HG03378 (cell line): ENCODE results near the gene PPP1R13L.
"Not testable (repeated sequence)": the region's sequence is repeated elsewhere in the genome, so short reads cannot be mapped to it uniquely, and the experiment has no call there.

Experiments
- ATAC-seq: cut with Tn5 transposase; IDR thresholded peaks from one replicate; pipeline ENCODE4 v1.9.1; 2021; ENCODE audit warnings: mild to moderate bottlenecking, moderate library complexity; ENCODE audit not compliant: unreplicated experiment

The PPP1R13L gene

GRCh38 chr19:45431008-45431407, 26.1 kb upstream of the PPP1R13L start:
- not testable (repeated sequence) for ATAC-seq

GRCh38 chr19:45429896-45430295, 25.0 kb upstream of the PPP1R13L start:
- ATAC-seq, result not testable (repeated sequence)

GRCh38 chr19:45428384-45429231, 23.7 kb upstream of the PPP1R13L start:
- ATAC-seq, result no peak

DNA sequence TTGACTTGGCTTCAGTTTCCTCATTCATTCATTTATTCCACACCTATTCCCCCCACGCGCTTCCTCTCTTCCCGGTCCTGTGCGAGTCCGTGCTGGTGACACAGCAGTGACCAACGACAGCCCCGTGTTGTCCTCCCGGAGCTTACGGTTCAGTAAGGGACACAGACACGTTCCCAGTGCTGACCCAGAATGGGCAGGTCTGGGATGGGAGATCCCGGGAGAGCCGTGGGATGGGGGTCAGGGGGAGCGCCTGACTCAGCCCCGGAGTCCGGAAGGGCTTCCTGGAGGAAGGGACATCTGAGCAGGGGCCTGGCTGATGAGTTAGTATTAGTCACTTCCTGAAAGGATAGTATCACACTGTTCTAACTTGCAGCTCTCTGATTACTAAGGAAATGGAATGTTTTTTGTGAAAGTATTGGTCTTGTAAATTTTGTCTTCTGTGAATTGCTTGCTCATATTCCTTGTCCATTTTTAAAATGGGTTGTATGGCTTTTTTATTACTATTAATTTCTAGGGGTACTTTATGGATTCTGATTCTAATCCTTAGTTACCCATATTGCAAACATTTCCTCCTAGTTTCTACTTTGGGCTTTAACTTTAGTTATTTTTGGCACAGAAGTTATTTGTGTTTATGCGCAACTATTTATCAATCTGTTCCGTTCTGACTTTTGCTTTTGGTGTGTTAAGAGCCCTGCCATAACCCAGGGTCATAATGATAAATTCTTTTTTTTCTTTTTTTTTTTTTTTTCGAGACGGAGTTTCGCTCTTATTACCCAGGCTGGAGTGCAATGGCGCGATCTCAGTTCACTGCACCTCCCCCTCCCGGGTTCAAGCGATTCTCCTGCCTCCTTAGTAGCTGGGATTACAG, 19.6 kb upstream of the PPP1R13L start:
- peak; percentile 22 for ATAC-seq

GRCh38 chr19:45423589-45424190, 18.8 kb upstream of the PPP1R13L start, which contains the start of gene ERCC1:
ERCC1 (minus strand) TSS chr19:45423917; CDS start chr19:45423374, 543 bp downstream.
- ATAC-seq, result peak; percentile 51

DNA sequence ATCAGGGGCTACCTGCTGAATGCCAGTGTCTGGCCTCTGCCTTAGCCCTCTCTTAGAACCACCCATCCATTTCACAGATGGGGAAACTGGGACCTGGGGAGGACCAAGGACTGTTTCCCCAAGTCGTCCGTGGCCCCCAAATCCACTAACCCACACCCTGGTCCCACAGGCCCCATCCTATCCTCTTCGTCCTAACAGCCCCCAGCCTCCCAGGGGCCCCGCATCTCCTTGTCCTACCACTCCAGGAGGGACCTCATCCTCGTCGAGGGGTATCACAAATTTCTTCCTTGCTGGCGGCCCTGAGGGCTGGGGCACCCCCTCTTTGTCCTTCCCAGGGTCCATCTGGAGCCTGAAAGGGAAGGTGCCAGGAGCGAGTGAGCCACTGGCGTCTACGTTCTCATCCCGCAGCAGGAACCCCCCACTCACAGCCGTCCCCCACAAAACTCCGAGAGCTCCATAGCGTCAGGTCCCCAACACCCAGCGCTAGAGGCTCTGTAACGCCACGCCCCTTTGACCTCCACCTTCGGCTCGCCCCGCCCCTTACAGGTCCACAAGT, 18.2 kb upstream of the PPP1R13L start:
- ATAC-seq, result no peak

DNA sequence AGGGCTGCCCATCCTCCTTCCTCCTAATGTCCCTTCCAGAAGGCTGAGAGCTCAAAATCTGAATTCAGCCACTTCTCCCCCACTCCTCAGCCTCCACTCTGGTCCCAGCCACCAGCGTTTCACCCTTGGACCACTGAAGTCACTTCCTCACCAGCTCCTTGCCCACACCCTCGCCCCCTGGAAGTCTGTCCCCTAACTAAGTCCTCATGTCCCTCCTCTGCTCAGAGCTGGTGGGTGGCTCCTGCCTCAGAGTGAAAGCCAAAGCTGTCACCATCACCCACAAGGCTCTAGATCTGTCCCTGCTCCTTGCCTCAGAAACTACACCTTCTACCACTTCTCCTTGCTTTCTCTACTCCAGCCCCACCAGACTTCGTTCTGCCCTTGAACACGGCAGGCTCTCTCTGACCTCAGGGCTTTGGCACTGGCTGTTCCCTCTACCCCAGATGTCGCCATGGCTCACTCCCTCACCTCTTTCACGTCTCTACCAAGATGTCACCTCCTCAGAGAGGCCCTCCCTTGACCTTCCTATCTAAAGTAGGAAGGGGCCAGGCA, 17.2 kb upstream of the PPP1R13L start:
- ATAC-seq, result no peak

DNA sequence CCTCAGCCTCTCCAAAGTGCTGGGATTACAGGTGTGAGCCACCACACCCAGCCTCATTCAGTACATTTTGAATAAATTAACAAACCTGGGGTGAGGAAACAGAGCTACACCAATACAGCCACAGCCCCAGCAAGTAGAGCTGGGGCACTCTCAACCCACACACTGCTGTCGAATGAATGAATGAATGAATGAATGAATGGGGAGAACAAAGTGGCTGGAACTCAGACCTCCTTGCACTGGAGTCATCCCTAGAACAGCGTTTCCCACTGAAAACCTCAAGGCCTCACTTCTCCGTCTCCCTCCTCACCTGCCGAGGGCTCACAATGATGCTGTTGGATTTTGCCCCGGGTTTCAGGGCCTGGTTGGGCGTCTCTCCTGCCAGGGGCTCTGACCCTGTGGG, 16.0 kb upstream of the PPP1R13L start:
- no peak for ATAC-seq

DNA sequence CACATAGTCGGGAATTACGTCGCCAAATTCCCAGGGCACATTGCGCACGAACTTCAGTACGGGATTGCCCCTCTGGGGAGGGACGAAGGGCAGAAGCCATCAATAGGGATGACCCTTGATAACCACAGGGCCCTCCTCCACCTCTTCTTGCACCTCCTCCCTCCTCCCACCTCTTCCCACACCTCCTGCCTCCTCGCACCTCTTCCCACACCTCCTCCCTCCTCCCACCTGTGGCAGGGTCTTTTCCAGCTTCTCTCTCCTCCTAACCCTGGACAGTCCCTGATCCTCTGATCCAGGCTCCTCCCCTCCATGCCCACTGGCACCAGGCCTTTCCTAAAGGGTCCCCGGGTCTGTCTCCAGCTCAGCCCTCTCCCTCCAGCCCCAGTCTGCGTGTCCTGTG, 15.5 kb upstream of the PPP1R13L start:
- no peak for ATAC-seq

- ATAC-seq, result no peak
These were observed 15.0 kb upstream of the PPP1R13L start for GRCh38 chr19:45419895-45420294.

DNA sequence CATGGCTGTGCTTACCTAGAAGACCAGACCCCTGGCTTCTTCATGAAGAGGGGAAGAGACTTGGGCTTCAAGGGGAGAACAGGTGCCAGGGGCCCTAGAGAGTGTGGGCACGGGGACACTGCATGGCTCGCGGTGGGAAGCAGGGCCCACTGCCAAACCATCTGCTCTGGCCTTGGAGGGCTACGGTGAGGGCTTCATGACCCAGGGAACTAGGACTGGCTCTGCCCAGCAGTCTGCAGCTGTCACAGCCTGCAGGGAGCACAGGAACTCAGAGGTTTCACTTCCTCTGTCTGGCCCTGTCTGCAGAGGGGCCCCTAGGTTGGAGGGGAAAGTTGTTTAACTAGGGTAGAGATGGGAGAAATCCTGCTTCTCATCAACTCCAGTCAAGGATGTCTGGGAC, 14.5 kb upstream of the PPP1R13L start:
- peak; percentile 38 for ATAC-seq

- no peak for ATAC-seq
These were observed 13.9 kb upstream of the PPP1R13L start for GRCh38 chr19:45418802-45419201.

GRCh38 chr19:45417151-45417550, 12.3 kb upstream of the PPP1R13L start:
- no peak for ATAC-seq

DNA sequence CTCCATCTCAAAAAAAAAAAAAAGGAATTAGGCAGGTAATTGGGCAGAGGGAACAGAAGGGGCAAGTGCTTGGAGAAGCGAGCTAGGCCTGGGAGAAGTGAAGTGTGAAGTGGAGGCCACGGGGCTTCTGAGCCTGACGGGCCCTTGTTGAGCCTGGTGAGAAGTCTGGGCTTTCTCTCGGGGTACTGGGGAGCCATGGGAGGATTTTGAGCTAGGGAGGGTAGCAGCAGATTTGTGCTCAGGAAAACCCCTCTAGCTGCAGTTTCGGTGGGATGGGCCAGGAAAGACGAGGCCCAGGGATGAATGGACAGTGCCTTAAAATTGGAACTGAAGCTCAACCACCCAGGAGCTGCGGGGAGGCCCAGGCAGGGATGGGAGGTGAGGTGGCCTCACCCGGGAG, 9.6 kb upstream of the PPP1R13L start:
- no peak for ATAC-seq

GRCh38 chr19:45413497-45413896, 8.6 kb upstream of the PPP1R13L start:
- no peak for ATAC-seq

DNA sequence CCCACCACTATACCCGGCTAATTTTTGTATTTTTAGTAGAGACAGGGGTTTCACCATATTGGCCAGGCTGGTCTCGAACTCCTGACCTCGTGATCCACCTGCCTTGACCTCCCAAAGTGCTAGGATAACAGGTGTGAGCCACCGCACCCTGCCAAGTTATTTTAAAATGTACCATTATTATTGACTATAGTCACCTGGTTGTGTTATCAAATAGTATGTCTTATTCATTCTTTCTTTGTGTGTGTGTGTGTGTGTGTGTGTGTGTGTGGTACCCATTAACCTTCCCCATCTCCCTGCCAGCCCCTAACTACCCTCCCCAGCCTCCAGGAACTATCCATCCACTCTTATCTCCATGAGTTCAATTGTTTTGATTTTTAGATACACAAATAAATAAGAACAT, 5.5 kb upstream of the PPP1R13L start:
- not testable (repeated sequence) for ATAC-seq

- ATAC-seq, result no peak
These were observed 4.7 kb upstream of the PPP1R13L start for GRCh38 chr19:45409557-45409920.

GRCh38 chr19:45408830-45409556, 4.1 kb upstream of the PPP1R13L start:
- ATAC-seq, result no peak

GRCh38 chr19:45408121-45408520, 3.3 kb upstream of the PPP1R13L start:
- no peak for ATAC-seq

- not testable (repeated sequence) for ATAC-seq
These were observed 2.7 kb upstream of the PPP1R13L start for GRCh38 chr19:45407585-45407984.
